Heart left ventricle (tissue), 16 donors: ENCODE measurements around the gene LRRC15. TPM values are rescaled to one million over a fixed set of nuclear protein-coding genes. Genes with fewer than 3 reads are reported as not detected.

Experiments used
- ATAC-seq, 4 donors: fragments of 200-7000 bp; cut with Tn5 transposase; one replicate each; pipeline ENCODE4 v1.9.1; 2020 to 2022; ENCODE audit warnings: moderate library complexity in 4 of 4, mild to moderate bottlenecking in 3 of 4, moderate number of reproducible peaks in 1 of 4
- DNase-seq, 5 donors: peaks; one replicate each; pipeline ENCODE4 v3.0.0-alpha.2; 2020
- H3K27ac ChIP-seq, 12 donors: fragments of 200-600 bp; sonication (generic) in 4 of 12; one replicate each; pipeline versions ENCODE4 v1.5.0 to v1.8.0; 2016 to 2022; ENCODE audit warnings: mild to moderate bottlenecking in 2 of 12
- H3K27me3 ChIP-seq, 9 donors: fragments of 200-600 bp; sonication (generic) in 2 of 9; one replicate each; pipeline versions ENCODE4 v1.5.1 to v1.8.0; 2016 to 2022; ENCODE audit warnings: mild to moderate bottlenecking in 3 of 9
- H3K36me3 ChIP-seq, 9 donors: fragments of 200-600 bp; sonication (generic) in 2 of 9; one replicate each; pipeline versions ENCODE4 v1.5.0 to v1.8.0; 2018 to 2022; ENCODE audit warnings: mild to moderate bottlenecking in 2 of 9
- H3K4me1 ChIP-seq, 12 donors: fragments of 200-600 bp; sonication (generic) in 4 of 12; one replicate each; pipeline versions ENCODE4 v1.5.0 to v1.8.0; 2016 to 2022; ENCODE audit warnings: mild to moderate bottlenecking in 3 of 12
- H3K4me3 ChIP-seq, 12 donors: fragments of 200-600 bp; sonication (generic) in 4 of 12; one replicate each; pipeline versions ENCODE4 v1.5.0 to v1.8.0; 2017 to 2022; ENCODE audit warnings: mild to moderate bottlenecking in 9 of 12, moderate library complexity in 4 of 12
- H3K9me3 ChIP-seq, 12 donors: fragments of 200-600 bp; sonication (generic) in 4 of 12; one replicate each; pipeline versions ENCODE4 v1.5.0 to v1.8.0; 2016 to 2022; ENCODE audit warnings: mild to moderate bottlenecking in 1 of 12
- POLR2A ChIP-seq, 2 donors: fragments of 450-650 bp; IDR thresholded peaks; one replicate each; pipeline ENCODE4 v1.6.1; 2017; ENCODE audit warnings: antibody characterized with exemption in 2 of 2, mild to moderate bottlenecking in 2 of 2, moderate library complexity in 2 of 2
- WGBS, 4 donors: extraction: QIAGEN DNeasy Blood & Tissue Kit in 2 of 4; methylation state at CpG; one replicate each; pipeline versions ENCODE4 v1.1.5 to v1.1.7; 2013 to 2018; 5-methylcytosine and 5-hydroxymethylcytosine counted together
- intact Hi-C, 10 donors: fragments of 100-400 bp; cut with DNase I; formaldehyde crosslinking; loops; one replicate each; pipeline versions ENCODE4 v1.11.1 to v1.14.2; 2022
- polyA plus RNA-seq, 2 donors: library from polyadenylated mRNA; stranded (reverse); fragments of 200-250 nt; gene quantifications; one replicate each; pipeline ENCODE4 v1.2.3, GENCODE V29; 2013
- total RNA-seq, 9 donors: library from RNA; depleted of rRNA in 2 of 9; stranded (reverse); fragments of >200 nt in 2 of 9; fragmentation: NEBNext Ultra II Directional in 3 of 9; extraction: Animal tissue kit (Norgen Biotek cat#: 25700) in 3 of 9; gene quantifications; one replicate each; pipeline versions ENCODE4 v1.1.0 to v1.2.4, GENCODE V29; 2016 to 2023
- TF ChIP-seq, protein P1 (sequence below), 12 donors: fragments of 200-600 bp; sonication (generic) in 4 of 12; IDR thresholded peaks; one replicate each; pipeline versions ENCODE4 v1.5.0 to v1.8.0; 2018 to 2022; ENCODE audit warnings: antibody characterized with exemption in 12 of 12, mild to moderate bottlenecking in 5 of 12
- donor health status: ischemic (EF 13 %, LVEDD 7.1; RV severe dilation, severe dysfunction).
- donor health status: healthy with polysubstance abuse.
- donor health status: DM: no; HTN: yes; CAD: no.
- donor health status: DM: no; HTN: no; CAD: no.
- donor health status: ischemic (EF 25% LVEDD 6.9; RV normal size, moderate dysfunction).
- donor health status: ischemic (EF 25% LVEDD 5.7; RV mildly dilated, moderate dysfunction).
- donor health status: healthy.
- donor health status: DM: yes; HTN: yes; CAD: no.
- donor health status: ischemic (EF 35%, LVEDD 5.7; RV mildly dilated, moderate dysfunction).
- donor health status: nonischemic (EF 11% LVEDD 7.7; RV severe dilation, severe dysfunction).
- donor health status: DM: yes; HTN: yes; CAD: no.
- donor health status: PGD.
- donor health status: ischemic (EF 29% LVEDD 5.4; RV normal size, mild dysfunction).
- donor health status: nonischemic (EF 23%, LVEDD 6.1; RV moderate dilation, normal function).

LRRC15 gene
- total and polyA plus RNA-seq, 11 donors, result 0.04 to 1.9 (median 0.12) TPM; not detected in 1

DNA sequence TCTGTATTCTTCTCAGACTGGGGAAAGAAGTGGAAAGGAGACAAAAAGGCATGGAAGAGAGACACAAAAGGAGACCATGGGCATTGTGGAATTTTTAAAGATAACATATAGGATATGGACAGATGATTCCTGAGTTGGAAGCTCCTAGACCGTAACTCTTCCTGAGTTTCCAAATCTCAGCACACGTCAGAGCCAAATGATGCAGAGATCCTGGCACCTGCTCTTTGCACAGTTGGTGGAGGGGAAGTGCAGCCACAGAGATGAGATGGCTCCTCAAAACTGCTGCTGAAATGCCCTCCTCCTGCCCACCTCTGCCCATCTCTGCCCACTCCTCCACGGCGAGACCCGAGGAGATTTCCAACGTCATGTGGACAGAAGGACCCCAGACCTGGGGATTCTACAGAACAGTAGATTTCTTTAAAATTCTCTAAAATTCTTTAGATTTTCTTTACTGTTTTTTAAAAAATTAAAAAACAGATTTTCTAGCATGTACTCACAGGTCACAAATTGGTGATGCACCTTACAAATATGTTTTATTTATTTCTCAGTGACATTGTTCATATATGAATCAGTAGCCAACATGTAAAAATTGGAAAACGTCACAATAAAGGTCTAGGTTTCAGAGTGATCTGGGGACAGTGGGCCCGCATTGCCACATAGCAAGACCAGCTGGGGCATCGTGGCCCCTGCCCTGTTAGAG, 26.5 kb downstream of the LRRC15 start:
- no peaks in the 10 kb centered on the region for H3K9me3 ChIP-seq
- TF ChIP-seq POLR2A (IDR thresholded peaks at IDR 0.05), result no peak
- TF ChIP-seq, protein P1, sequence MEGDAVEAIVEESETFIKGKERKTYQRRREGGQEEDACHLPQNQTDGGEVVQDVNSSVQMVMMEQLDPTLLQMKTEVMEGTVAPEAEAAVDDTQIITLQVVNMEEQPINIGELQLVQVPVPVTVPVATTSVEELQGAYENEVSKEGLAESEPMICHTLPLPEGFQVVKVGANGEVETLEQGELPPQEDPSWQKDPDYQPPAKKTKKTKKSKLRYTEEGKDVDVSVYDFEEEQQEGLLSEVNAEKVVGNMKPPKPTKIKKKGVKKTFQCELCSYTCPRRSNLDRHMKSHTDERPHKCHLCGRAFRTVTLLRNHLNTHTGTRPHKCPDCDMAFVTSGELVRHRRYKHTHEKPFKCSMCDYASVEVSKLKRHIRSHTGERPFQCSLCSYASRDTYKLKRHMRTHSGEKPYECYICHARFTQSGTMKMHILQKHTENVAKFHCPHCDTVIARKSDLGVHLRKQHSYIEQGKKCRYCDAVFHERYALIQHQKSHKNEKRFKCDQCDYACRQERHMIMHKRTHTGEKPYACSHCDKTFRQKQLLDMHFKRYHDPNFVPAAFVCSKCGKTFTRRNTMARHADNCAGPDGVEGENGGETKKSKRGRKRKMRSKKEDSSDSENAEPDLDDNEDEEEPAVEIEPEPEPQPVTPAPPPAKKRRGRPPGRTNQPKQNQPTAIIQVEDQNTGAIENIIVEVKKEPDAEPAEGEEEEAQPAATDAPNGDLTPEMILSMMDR (IDR thresholded peaks at IDR 0.05), result no peak
- no peak overlapping the region for H3K4me3 ChIP-seq
- DNase-seq, result no peak
- H3K27me3 ChIP-seq, result peaks cover 0 to 14% (median 0%) of the 10 kb centered on the region in 9 donors
- H3K4me1 ChIP-seq, result no peaks in the 10 kb centered on the region
- no peak for ATAC-seq
- intact Hi-C loops, result loop anchor here in 2 of 10 donors (10.0 kb wide), 1 partner anchor 678 kb away; no protein-coding TSS in a partner anchor
- H3K27ac ChIP-seq, result no peak overlapping the region
- no peaks in the 10 kb centered on the region for H3K36me3 ChIP-seq
- 76 to 92% (median 89%) methylated on average over 9 of the region's 9 CpGs for WGBS, 4 donors

DNA sequence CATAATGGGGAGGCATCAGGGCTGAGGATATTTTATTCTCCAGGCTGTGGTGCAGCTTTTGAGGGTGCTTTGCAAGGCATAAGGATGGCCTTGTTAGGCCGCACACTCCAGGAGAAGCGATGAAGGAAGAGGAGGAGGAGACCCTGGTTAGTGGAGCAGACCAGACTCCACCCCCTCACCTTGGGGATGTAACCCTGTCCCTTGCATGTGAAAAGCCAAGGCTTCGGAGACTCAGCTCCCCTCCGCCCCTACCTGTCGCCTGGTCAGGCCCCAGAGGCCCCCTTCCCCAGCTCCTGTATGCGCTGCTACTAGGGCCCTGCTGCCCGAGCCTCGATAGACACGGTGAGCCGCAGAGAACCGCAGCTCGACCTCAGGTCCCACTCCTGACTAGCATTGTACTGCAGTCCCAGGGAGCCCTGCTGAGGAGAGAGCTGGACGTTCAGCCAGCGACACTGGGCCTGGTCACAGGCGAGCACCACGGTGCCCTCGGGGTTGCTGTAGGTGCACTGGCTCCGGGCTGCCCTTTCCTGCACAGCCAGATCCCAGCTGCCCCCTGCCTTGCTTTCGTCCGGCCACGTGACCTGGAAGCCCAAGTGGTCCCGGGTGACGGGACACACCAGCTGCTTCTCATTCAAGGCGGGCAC, 28.7 kb downstream of the LRRC15 start:
- Histone ChIP-seq H3K9me3 (no peaks in the 10 kb centered on the region), H3K4me3 (no peak overlapping the region), H3K27me3 (peaks cover 0 to 17% (median 0%) of the 10 kb centered on the region in 9 donors), H3K4me1 (no peaks in the 10 kb centered on the region), H3K36me3 (no peaks in the 10 kb centered on the region), H3K27ac (no peak overlapping the region)
- intact Hi-C loops, result loop anchor here in 2 of 10 donors (10.0 kb wide), 1 partner anchor 676 kb away; no protein-coding TSS in a partner anchor
- 89 to 94% (median 92%) methylated on average over 11 to 24 of the region's 24 CpGs for WGBS, 4 donors
- TF ChIP-seq, protein P1 (IDR thresholded peaks at IDR 0.05), result no peak
- no peak for TF ChIP-seq POLR2A (IDR thresholded peaks at IDR 0.05)
- ATAC-seq (no peak), DNase-seq (no peak)

DNA sequence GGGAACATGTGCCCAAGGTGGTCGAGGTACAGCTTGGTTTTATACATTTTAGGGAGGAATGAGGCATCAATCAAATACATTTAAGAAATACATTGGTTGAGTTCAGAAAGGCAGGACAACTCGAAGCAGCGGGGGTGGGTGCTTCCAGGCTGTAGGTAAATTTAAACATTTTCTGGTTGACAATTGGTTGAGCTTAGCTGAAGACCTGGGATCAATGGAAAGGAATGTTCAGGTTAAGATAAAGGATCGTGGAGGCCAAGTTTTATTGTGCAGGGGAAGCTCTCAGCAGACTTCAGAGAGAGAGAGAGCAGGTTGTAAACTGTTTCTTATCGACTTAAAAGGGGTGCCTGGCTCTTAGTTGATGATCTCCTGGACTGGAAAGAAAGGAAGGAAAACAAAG, 29.7 kb downstream of the LRRC15 start:
- ATAC-seq (no peak), DNase-seq (no peak)
- 61 to 67% (median 65%) methylated on average over 5 of the region's 5 CpGs for WGBS, 4 donors
- TF ChIP-seq, protein P1 (IDR thresholded peaks at IDR 0.05), result no peak
- TF ChIP-seq POLR2A (IDR thresholded peaks at IDR 0.05), result no peak
- Histone ChIP-seq H3K4me3 (no peak overlapping the region), H3K27ac (no peak overlapping the region), H3K36me3 (no peaks in the 10 kb centered on the region), H3K4me1 (no peaks in the 10 kb centered on the region), H3K27me3 (peaks cover 0 to 16% (median 0%) of the 10 kb centered on the region in 9 donors), H3K9me3 (no peaks in the 10 kb centered on the region)
- intact Hi-C loops, result loop anchor here in 6 of 10 donors (5.0 to 10.0 kb wide), 4 partner anchors 62 to 675 kb away; no protein-coding TSS in a partner anchor

DNA sequence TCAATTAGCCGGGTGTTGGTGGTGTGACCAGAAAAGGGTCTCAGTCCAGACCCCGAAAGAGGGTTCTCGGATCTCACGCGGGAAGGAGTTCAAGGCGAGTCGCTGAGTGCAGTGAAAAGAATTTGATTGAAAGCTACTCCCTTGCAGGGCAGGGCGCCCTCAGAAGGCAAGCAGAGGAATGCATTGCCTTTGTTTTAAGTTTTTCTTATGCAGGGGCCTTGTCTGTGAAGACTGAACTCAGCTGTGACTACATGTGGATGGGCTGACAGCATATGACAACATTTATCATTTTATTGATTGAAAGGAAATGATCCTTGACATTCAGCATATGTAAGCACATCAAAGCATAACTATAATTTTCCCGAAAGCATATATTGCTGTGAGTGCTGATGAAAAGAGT, 30.2 kb downstream of the LRRC15 start:
- ATAC-seq, result no peak
- no peaks in the 10 kb centered on the region for H3K36me3 ChIP-seq
- intact Hi-C loops, result loop anchor here in 6 of 10 donors (5.0 to 10.0 kb wide), 3 partner anchors 63 to 255 kb away; no protein-coding TSS in a partner anchor

More for the DNA sequence above, 30.2 kb downstream of the LRRC15 start:
- H3K27me3 ChIP-seq, result peaks cover 0 to 16% (median 0%) of the 10 kb centered on the region in 9 donors
- H3K4me1 ChIP-seq, result no peaks in the 10 kb centered on the region
- 80 to 85% (median 84%) methylated on average over 9 of the region's 9 CpGs for WGBS, 4 donors
- TF ChIP-seq, protein P1 (IDR thresholded peaks at IDR 0.05), result no peak
- no peak for TF ChIP-seq POLR2A (IDR thresholded peaks at IDR 0.05)
- H3K4me3 ChIP-seq, result no peak overlapping the region
- H3K9me3 ChIP-seq, result no peaks in the 10 kb centered on the region
- no peak for DNase-seq
- no peak overlapping the region for H3K27ac ChIP-seq
